IgD-negative memory B cell (primary cell): Measurements from ENCODE around the gene ZNF513. TPM values are rescaled to one million over a fixed set of nuclear protein-coding genes. Genes with fewer than 3 reads are reported as not detected.
"Not testable (repeated sequence)": the region's sequence is repeated elsewhere in the genome, so short reads cannot be mapped to it uniquely, and the experiment has no call there.

ENCODE experiments used
- H3K27ac Mint-ChIP-seq, 3 donors: one replicate each; pipeline ENCODE4 v1.8.0; 2020 to 2022; ENCODE audit warnings: mild to moderate bottlenecking in 3 of 3, mixed read lengths in 3 of 3, moderate library complexity in 1 of 3
- H3K27me3 Mint-ChIP-seq: one replicate; pipeline ENCODE4 v1.8.0; 2021; ENCODE audit warnings: mixed read lengths
- H3K36me3 Mint-ChIP-seq: one replicate; pipeline ENCODE4 v1.8.0; 2020; ENCODE audit warnings: mild to moderate bottlenecking, mixed read lengths
- H3K4me1 Mint-ChIP-seq, 3 donors: one replicate each; pipeline ENCODE4 v1.8.0; 2020 to 2022; ENCODE audit warnings: mixed read lengths in 3 of 3, mild to moderate bottlenecking in 1 of 3
- H3K4me3 Mint-ChIP-seq, 4 donors: one replicate each; pipeline ENCODE4 v1.8.0; 2020 to 2022; ENCODE audit warnings: mild to moderate bottlenecking in 4 of 4, mixed read lengths in 4 of 4, moderate library complexity in 3 of 4
- H3K9me3 Mint-ChIP-seq, 3 donors: one replicate each; pipeline ENCODE4 v1.8.0; 2020 to 2021; ENCODE audit warnings: mixed read lengths in 3 of 3, mild to moderate bottlenecking in 1 of 3
- polyA plus RNA-seq: library from polyadenylated mRNA; unstranded; fragments of 300-500 nt; fragmentation: Illumina TruSeq; gene quantifications from one replicate; pipeline ENCODE4 v1.2.3, GENCODE V29; 2021

ZNF513 gene
- polyA plus RNA-seq, 1 donor from 2014 or later, result 4.8 TPM

DNA sequence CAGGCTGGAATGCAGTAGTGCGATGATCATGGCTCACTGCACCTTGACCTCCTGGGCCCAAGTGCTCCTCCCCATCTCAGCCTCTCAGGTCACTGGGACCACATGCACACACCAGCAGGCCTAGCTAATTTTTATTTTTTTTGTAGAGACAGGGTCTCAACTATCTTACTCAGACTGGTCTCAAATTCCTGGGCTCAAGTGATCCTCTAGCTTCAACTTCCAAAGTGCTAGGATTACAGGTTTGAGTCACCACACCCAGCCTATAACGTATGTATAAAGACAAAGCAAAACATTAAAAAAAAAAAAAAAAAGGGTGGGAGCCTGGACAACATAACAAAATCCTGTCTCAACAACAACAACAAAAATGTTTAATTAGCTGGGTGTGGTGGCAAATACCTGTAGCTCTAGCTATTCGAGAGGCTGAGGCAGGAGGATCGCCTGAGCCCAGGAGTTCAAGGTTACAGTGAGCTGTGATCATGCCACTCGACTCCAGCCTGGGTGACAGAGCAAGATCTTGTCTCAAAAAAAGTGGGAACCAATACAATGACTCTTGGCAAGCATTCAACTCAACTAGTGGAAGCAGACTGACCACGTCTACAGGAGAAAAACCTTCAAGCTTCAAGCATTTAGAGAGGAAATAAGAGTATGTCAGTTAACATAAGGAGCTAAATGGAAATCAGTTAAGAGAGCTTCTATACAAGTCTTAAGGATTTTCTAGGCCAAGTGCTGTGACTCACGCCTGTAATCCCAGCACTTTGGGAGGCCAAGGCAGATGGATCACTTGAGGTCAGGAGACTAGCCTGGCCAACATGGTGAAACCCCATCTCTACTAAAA lies 26.6 kb downstream of the ZNF513 start:
- H3K9me3 Mint-ChIP-seq, result no peaks in the 10 kb centered on the region
- peak overlapping the region in 1 of 3 donors; percentile 65 for H3K27ac Mint-ChIP-seq
- peaks cover 46 to 51% (median 50%) of the 10 kb centered on the region in 3 donors for H3K4me1 Mint-ChIP-seq
- H3K27me3 Mint-ChIP-seq, result no peaks in the 10 kb centered on the region
- H3K36me3 Mint-ChIP-seq, result peaks cover 3% of the 10 kb centered on the region
- peak overlapping the region in 2 of 4 donors; percentile 10 to 60 for H3K4me3 Mint-ChIP-seq

DNA sequence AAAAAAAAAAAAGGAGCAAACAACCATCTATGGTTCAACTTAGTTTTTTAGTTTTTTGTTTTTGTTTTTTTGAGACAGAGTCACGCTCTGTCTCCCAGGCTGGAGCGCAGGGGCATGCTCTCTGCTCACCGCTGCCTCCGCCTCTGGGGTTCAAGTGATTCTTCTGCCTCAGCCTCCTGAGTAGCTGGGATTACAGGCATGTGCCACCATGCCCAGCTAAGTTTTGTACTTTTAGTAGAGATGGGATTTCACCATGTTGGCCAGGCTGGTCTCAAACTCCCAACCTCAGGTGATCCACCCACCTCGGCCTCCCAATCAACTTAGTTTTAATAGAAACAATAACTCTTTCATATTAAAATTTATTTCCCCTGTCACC lies 27.2 kb downstream of the ZNF513 start:
- not testable (repeated sequence) for H3K4me3 Mint-ChIP-seq, H3K27ac Mint-ChIP-seq, H3K36me3 Mint-ChIP-seq, H3K27me3 Mint-ChIP-seq, H3K9me3 Mint-ChIP-seq
- peaks cover 43 to 50% (median 50%) of the 10 kb centered on the region in 3 donors for H3K4me1 Mint-ChIP-seq

- Mint-ChIP-seq H3K4me3 (peak overlapping the region in 2 of 4 donors; percentile 5 to 34), H3K27me3 (no peaks in the 10 kb centered on the region), H3K9me3 (no peaks in the 10 kb centered on the region), H3K4me1 (peaks cover 37 to 47% (median 43%) of the 10 kb centered on the region in 3 donors), H3K36me3 (peaks cover 3% of the 10 kb centered on the region), H3K27ac (no peak overlapping the region)
These were observed 28.5 kb downstream of the ZNF513 start for GRCh38 chr2:27351802-27352598.

DNA sequence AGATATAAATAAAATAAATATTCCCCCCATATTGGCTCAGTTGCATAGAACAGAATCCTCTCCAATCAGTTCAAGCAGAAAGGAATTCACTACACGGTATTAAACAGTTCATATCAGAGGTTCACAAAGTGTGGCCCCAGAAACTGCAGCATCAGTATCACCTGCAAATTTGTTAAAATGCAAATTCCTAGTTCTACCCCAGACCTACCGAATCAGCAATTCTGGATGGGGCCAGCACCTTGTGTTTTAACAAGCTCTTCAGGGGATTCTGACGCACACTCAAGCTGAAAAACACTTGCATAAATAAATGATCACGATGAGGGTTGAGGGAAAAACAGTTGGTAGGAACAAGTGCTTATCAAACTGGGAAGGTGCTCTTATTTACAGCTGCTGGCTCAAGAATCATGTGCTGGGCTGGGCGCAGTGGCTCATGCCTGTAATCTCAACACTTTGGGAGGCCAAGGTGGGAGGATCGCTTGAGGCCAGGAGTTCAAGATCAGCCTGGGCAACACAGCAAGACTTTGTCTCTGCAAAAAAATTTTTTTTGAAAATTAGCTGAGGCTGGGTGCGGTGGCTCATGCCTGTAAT lies 30.3 kb downstream of the ZNF513 start:
- no peaks in the 10 kb centered on the region for H3K27me3 Mint-ChIP-seq
- no peak overlapping the region for H3K4me3 Mint-ChIP-seq
- peak overlapping the region in 1 of 3 donors; percentile 39 for H3K27ac Mint-ChIP-seq
- no peaks in the 10 kb centered on the region for H3K9me3 Mint-ChIP-seq
- peaks cover 3% of the 10 kb centered on the region for H3K36me3 Mint-ChIP-seq
- peaks cover 31 to 36% (median 33%) of the 10 kb centered on the region in 3 donors for H3K4me1 Mint-ChIP-seq

DNA sequence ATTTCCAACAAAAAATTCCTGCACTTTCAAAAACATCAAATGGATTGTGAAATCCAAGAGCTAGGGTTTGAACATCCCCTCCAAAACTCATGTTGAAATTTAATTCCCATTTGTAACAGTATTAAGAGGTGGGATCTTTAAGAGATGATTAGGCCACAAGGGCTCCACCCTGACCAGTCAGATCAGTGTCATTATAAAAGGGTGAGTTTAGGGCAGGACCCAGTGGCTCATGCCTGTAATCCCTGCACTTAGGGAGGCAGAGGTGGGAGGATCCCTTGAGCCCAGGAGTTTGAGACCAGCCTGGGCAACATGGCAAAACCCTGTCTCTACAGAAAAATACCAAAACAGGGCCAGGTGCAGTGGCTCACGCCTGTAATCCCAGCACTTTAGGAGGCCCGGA lies 32.9 kb downstream of the ZNF513 start:
- H3K36me3 Mint-ChIP-seq, result peaks cover 3% of the 10 kb centered on the region
- H3K9me3 Mint-ChIP-seq, result no peaks in the 10 kb centered on the region
- H3K4me1 Mint-ChIP-seq, result peaks cover 18 to 30% (median 26%) of the 10 kb centered on the region in 3 donors
- no peak overlapping the region for H3K4me3 Mint-ChIP-seq
- no peaks in the 10 kb centered on the region for H3K27me3 Mint-ChIP-seq
- H3K27ac Mint-ChIP-seq, result peak overlapping the region in 1 of 3 donors; percentile 57

DNA sequence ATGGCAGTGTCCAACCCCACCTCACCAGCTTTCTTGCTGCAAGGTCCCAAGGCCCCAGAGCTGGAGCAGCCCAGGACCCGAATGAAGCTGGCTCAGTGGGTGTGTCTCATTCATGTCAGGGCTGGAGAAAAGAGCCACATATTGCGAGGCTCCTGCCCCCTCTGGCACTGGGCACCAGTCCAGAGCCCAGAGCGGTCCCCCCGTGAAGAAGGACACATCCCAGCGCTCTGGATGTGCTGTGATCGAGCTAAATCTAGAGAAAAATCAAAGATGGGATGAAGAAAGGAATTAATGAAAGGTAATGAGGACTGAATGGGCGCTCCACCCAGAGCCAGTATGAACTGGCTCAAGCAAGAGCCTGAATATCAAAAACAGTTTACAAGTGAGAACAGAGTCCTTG lies 44.4 kb downstream of the ZNF513 start:
- no peak overlapping the region for H3K4me3 Mint-ChIP-seq
- H3K9me3 Mint-ChIP-seq, result no peaks in the 10 kb centered on the region
- peaks cover 14% of the 10 kb centered on the region for H3K36me3 Mint-ChIP-seq
- no peaks in the 10 kb centered on the region for H3K27me3 Mint-ChIP-seq
- no peaks in the 10 kb centered on the region for H3K4me1 Mint-ChIP-seq
- H3K27ac Mint-ChIP-seq, result no peak overlapping the region

DNA sequence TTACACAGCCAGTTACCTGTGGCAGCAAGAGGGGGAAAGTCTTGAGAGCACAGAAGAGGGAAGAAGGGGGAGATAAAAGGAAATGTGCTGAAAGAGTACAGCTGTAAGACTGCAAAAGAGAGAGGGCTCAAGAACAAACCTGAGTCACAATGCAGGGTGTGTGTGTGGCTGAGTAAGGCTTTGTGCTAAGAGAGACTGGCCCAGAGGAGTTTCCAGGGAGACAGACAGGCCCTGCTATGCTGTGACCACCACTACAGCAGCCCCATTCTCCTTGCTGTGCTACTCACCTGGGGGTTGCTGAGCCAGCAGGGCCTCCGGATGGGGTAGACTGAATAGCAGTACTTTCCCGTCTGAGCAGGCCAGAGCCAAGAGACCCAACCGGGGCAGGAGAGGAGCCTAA lies 45.2 kb downstream of the ZNF513 start:
- Mint-ChIP-seq H3K9me3 (no peaks in the 10 kb centered on the region), H3K27ac (no peak overlapping the region), H3K4me1 (no peaks in the 10 kb centered on the region), H3K27me3 (no peaks in the 10 kb centered on the region), H3K4me3 (no peak overlapping the region), H3K36me3 (peaks cover 12% of the 10 kb centered on the region)

Other genes with a start within 250 kb of the ZNF513 start
- 62.2 TPM for gene PREB, start 246.1 kb downstream of the ZNF513 start, polyA plus RNA-seq
- not detected for gene PRR30, start 241.3 kb downstream of the ZNF513 start, polyA plus RNA-seq
- not detected for gene TCF23, start 231.7 kb downstream of the ZNF513 start, polyA plus RNA-seq
- gene ATRAID, start 168.7 kb downstream of the ZNF513 start, polyA plus RNA-seq, result 274 TPM
- gene SLC5A6, start 168.5 kb downstream of the ZNF513 start, polyA plus RNA-seq, result 20.3 TPM
- 18.9 TPM for gene CAD, start 163.4 kb downstream of the ZNF513 start, polyA plus RNA-seq
- gene SLC30A3, start 117.7 kb downstream of the ZNF513 start, polyA plus RNA-seq, result not detected
- gene DNAJC5G, start 105.3 kb downstream of the ZNF513 start, polyA plus RNA-seq, result not detected
- gene TRIM54, start 98.3 kb downstream of the ZNF513 start, polyA plus RNA-seq, result not detected
- gene UCN, start 72.3 kb downstream of the ZNF513 start, polyA plus RNA-seq, result 1.6 TPM
- 96.1 TPM for gene MPV17, start 57.6 kb downstream of the ZNF513 start, polyA plus RNA-seq
- gene GTF3C2, start 24.0 kb downstream of the ZNF513 start, polyA plus RNA-seq, result 38.6 TPM
- gene EIF2B4, start 10.4 kb downstream of the ZNF513 start, polyA plus RNA-seq, result 35.0 TPM
- 219 TPM for gene SNX17, start 10.1 kb downstream of the ZNF513 start, polyA plus RNA-seq
- gene PPM1G, start 28.9 kb upstream of the ZNF513 start, polyA plus RNA-seq, result 80.1 TPM
- gene NRBP1, start 47.9 kb upstream of the ZNF513 start, polyA plus RNA-seq, result 69.2 TPM
- gene KRTCAP3, start 61.6 kb upstream of the ZNF513 start, polyA plus RNA-seq, result 1.6 TPM
- gene IFT172, start 109.0 kb upstream of the ZNF513 start, polyA plus RNA-seq, result 1.9 TPM
- not detected for gene FNDC4, start 114.5 kb upstream of the ZNF513 start, polyA plus RNA-seq
- gene GCKR, start 116.1 kb upstream of the ZNF513 start, polyA plus RNA-seq, result not detected
- 27.6 TPM for gene ZNF512, start 202.3 kb upstream of the ZNF513 start, polyA plus RNA-seq
- 2.5 TPM for gene CCDC121, start 248.3 kb upstream of the ZNF513 start, polyA plus RNA-seq
- gene GPN1, start 248.3 kb upstream of the ZNF513 start, polyA plus RNA-seq, result 46.4 TPM